Sigmoid colon (tissue), 7 donors: ENCODE measurements around the gene HIPK4. TPM values are rescaled to one million over a fixed set of nuclear protein-coding genes. Genes with fewer than 3 reads are reported as not detected.
"Not testable (repeated sequence)": the region's sequence is repeated elsewhere in the genome, so short reads cannot be mapped to it uniquely, and the experiment has no call there.

Experiments
- DNase-seq: peaks from one replicate; pipeline ENCODE4 v3.0.0-alpha.2; 2019
- H3K27ac ChIP-seq, 4 donors: fragments of 200-600 bp; sonication (generic); one replicate each; pipeline ENCODE4 v1.5.1; 2016 to 2019; ENCODE audit warnings: mild to moderate bottlenecking in 1 of 4
- H3K27me3 ChIP-seq, 3 donors: fragments of 200-600 bp; sonication (generic); one replicate each; pipeline ENCODE4 v1.5.1; 2019; ENCODE audit warnings: mild to moderate bottlenecking in 1 of 3
- H3K36me3 ChIP-seq, 4 donors: fragments of 200-600 bp; sonication (generic); one replicate each; pipeline ENCODE4 v1.5.1; 2016 to 2019
- H3K4me1 ChIP-seq, 4 donors: fragments of 200-600 bp; sonication (generic); one replicate each; pipeline ENCODE4 v1.5.1; 2017 to 2019
- H3K4me3 ChIP-seq, 4 donors: fragments of 200-600 bp; sonication (generic); one replicate each; pipeline ENCODE4 v1.5.1; 2017 to 2019; ENCODE audit warnings: mild to moderate bottlenecking in 2 of 4, moderate library complexity in 1 of 4
- H3K9me3 ChIP-seq, 4 donors: fragments of 200-600 bp in 3 of 4; sonication (generic) in 3 of 4; one replicate each; pipeline versions ENCODE4 v1.5.1 to v1.6.1; 2013 to 2019
- EP300 ChIP-seq, 4 donors: sonication (generic); formaldehyde crosslinking; IDR thresholded peaks; one replicate each; pipeline ENCODE4 v1.6.1; 2017; ENCODE audit warnings: antibody characterized with exemption in 4 of 4
- POLR2A ChIP-seq, 2 donors: fragments of 450-650 bp; IDR thresholded peaks; one replicate each; pipeline ENCODE4 v1.6.1; 2016; ENCODE audit warnings: antibody characterized with exemption in 2 of 2, mild to moderate bottlenecking in 2 of 2, moderate library complexity in 2 of 2
- POLR2AphosphoS5 ChIP-seq, 4 donors: sonication (generic); formaldehyde crosslinking; IDR thresholded peaks; one replicate each; pipeline ENCODE4 v1.6.1; 2017; ENCODE audit warnings: antibody characterized with exemption in 4 of 4
- WGBS, 2 donors: extraction: QIAGEN DNeasy Blood & Tissue Kit; methylation state at CpG; one replicate each; pipeline ENCODE4 v1.1.7; 2013; 5-methylcytosine and 5-hydroxymethylcytosine counted together
- intact Hi-C: fragments of 100-400 bp; cut with DNase I; formaldehyde crosslinking; loops from one replicate; pipeline ENCODE4 v1.15.1; 2023
- polyA plus RNA-seq, 3 donors: library from polyadenylated mRNA; stranded (reverse); fragments of 200-250 nt; gene quantifications; one replicate each; pipeline ENCODE4 v1.2.3, GENCODE V29; 2013
- total RNA-seq, 4 donors: library from RNA; depleted of rRNA; stranded (reverse); fragments of >200 nt; gene quantifications; one replicate each; pipeline ENCODE4 v1.1.0, GENCODE V29; 2016
- TF ChIP-seq, protein P1 (sequence below), 4 experiments: fragments of 450-650 bp in 3 of 4; fragments of 200-600 bp in 1 of 4; IDR thresholded peaks; one replicate each; pipeline ENCODE4 v1.5.1; 2016 to 2019; ENCODE audit warnings: antibody characterized with exemption in 4 of 4, mild to moderate bottlenecking in 3 of 4, moderate library complexity in 2 of 4
- donor health status: healthy with polysubstance abuse.
- donor health status: Bipolar disorder and iron deficiency.
- donor health status: healthy.

The HIPK4 gene
- total and polyA plus RNA-seq, 7 donors = 0.06 to 0.36 (median 0.14) TPM; not detected in 4

DNA sequence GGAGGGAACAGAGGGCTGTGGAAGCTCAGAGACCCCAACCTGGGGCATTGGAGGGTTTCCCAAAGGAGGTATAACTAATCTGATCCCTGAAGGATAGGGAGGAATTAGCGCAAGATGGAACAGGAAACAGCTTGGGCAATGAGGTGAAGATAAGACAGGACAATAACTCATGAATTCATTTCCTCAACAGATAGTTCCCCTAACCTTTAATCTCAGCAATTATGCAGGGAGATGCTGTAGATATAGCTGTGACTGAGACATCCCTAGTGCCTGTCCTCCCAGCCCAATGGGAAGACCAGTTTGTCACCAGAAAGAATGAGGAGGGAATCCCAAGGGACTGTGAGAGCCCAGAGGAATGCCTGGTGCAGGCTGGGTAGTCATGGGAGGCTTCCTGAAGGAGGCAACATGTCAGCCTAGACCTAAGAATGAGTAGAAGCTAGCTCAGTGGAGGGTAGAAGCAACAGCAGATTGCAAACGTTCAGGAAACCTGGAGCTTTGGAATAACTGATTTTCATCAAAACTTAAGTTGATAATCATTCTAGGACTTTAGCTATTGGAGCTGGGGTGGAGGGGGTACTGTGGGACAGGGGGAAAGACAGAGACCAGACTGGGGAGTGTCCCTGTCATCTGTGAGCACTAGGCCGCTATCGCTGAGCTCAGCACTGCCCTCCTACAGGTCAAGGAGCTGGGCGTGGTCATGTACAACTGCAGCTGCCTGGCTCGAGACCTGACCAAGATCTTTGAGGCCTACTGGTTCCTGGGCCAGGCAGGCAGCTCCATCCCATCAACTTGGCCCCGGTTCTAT is 18.8 kb downstream of the HIPK4 start:
- WGBS, 2 donors = 88 to 92% methylated on average over 7 of the region's 7 CpGs
- no peak for DNase-seq
- TF ChIP-seq, protein P1, sequence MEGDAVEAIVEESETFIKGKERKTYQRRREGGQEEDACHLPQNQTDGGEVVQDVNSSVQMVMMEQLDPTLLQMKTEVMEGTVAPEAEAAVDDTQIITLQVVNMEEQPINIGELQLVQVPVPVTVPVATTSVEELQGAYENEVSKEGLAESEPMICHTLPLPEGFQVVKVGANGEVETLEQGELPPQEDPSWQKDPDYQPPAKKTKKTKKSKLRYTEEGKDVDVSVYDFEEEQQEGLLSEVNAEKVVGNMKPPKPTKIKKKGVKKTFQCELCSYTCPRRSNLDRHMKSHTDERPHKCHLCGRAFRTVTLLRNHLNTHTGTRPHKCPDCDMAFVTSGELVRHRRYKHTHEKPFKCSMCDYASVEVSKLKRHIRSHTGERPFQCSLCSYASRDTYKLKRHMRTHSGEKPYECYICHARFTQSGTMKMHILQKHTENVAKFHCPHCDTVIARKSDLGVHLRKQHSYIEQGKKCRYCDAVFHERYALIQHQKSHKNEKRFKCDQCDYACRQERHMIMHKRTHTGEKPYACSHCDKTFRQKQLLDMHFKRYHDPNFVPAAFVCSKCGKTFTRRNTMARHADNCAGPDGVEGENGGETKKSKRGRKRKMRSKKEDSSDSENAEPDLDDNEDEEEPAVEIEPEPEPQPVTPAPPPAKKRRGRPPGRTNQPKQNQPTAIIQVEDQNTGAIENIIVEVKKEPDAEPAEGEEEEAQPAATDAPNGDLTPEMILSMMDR (IDR thresholded peaks at IDR 0.05) = no peak
- no peak for TF ChIP-seq POLR2A (IDR thresholded peaks at IDR 0.05)
- TF ChIP-seq EP300 (IDR thresholded peaks at IDR 0.05) = no peak
- TF ChIP-seq POLR2AphosphoS5 (IDR thresholded peaks at IDR 0.05) = no peak
- intact Hi-C loops = no loop called here
- H3K9me3 ChIP-seq = no peaks in the 10 kb centered on the region
- H3K4me3 ChIP-seq = no peak overlapping the region
- H3K36me3 ChIP-seq = peaks cover 13 to 93% (median 30%) of the 10 kb centered on the region in 4 donors
- no peaks in the 10 kb centered on the region for H3K27me3 ChIP-seq
- no peak overlapping the region for H3K27ac ChIP-seq
- H3K4me1 ChIP-seq = peaks cover 0 to 9% (median 6%) of the 10 kb centered on the region in 4 donors

GRCh38 chr19:40370253-40370652 is 19.7 kb downstream of the HIPK4 start:
- WGBS, 2 donors = 94 to 95% methylated on average over 3 of the region's 3 CpGs
- intact Hi-C loops, H3K9me3 ChIP-seq, H3K27ac ChIP-seq, H3K4me3 ChIP-seq, H3K27me3 ChIP-seq, DNase-seq: not testable (repeated sequence)
- peaks cover 0 to 18% (median 14%) of the 10 kb centered on the region in 4 donors for H3K4me1 ChIP-seq
- peaks cover 13 to 85% (median 30%) of the 10 kb centered on the region in 4 donors for H3K36me3 ChIP-seq

DNA sequence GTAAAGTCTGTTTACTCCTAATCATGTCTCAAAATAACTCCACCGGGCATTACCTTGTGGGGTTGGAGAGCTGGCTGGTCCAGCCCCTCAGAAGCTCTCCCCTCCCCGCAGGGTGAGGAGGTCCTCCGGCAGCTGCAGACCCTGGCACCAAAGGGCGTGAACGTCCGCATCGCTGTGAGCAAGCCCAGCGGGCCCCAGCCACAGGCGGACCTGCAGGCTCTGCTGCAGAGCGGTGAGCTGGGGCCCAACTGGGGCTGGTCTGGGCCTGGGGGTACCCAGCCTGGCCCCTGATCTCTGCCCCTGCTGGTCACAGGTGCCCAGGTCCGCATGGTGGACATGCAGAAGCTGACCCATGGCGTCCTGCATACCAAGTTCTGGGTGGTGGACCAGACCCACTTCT is 20.2 kb downstream of the HIPK4 start:
- peaks cover 0 to 22% (median 18%) of the 10 kb centered on the region in 4 donors for H3K4me1 ChIP-seq
- no peak for TF ChIP-seq POLR2AphosphoS5 (IDR thresholded peaks at IDR 0.05)
- TF ChIP-seq, protein P1 (IDR thresholded peaks at IDR 0.05) = no peak
- no peak for TF ChIP-seq EP300 (IDR thresholded peaks at IDR 0.05)
- TF ChIP-seq POLR2A (IDR thresholded peaks at IDR 0.05) = no peak
- no peak for DNase-seq
- H3K27me3 ChIP-seq = no peaks in the 10 kb centered on the region
- 94 to 95% methylated on average over 12 of the region's 12 CpGs for WGBS, 2 donors
- peaks cover 13 to 80% (median 30%) of the 10 kb centered on the region in 4 donors for H3K36me3 ChIP-seq
- intact Hi-C loops = loop anchor here (5.0 kb wide), 1 partner anchor 33 kb away; no protein-coding TSS in a partner anchor
- H3K9me3 ChIP-seq = no peaks in the 10 kb centered on the region
- no peak overlapping the region for H3K27ac ChIP-seq
- H3K4me3 ChIP-seq = no peak overlapping the region

- H3K4me1 ChIP-seq = peaks cover 0 to 22% (median 18%) of the 10 kb centered on the region in 4 donors
- no peak overlapping the region for H3K27ac ChIP-seq
- peaks cover 13 to 60% (median 21%) of the 10 kb centered on the region in 4 donors for H3K36me3 ChIP-seq
- DNase-seq = no peak
- H3K27me3 ChIP-seq = no peaks in the 10 kb centered on the region
- H3K4me3 ChIP-seq = no peak overlapping the region
- 92% methylated on average over 16 of the region's 16 CpGs for WGBS, 2 donors
- no peak for TF ChIP-seq POLR2AphosphoS5 (IDR thresholded peaks at IDR 0.05)
- TF ChIP-seq, protein P1 (IDR thresholded peaks at IDR 0.05) = no peak
- no peak for TF ChIP-seq POLR2A (IDR thresholded peaks at IDR 0.05)
- TF ChIP-seq EP300 (IDR thresholded peaks at IDR 0.05) = no peak
- no peaks in the 10 kb centered on the region for H3K9me3 ChIP-seq
- intact Hi-C loops = loop anchor here (5.0 kb wide), 1 partner anchor 34 kb away; no protein-coding TSS in a partner anchor
These were observed 22.2 kb downstream of the HIPK4 start for GRCh38 chr19:40367577-40368434.
